Kidney capillary endothelial cell (primary cell): ENCODE results near the gene C3.
"Not testable (repeated sequence)": the region's sequence is repeated elsewhere in the genome, so short reads cannot be mapped to it uniquely, and the experiment has no call there.

Source experiments
- DNase-seq: peaks from one replicate; pipeline ENCODE4 v3.0.0-alpha.2; 2018; ENCODE audit warnings: low spot score

Gene C3

GRCh38 chr19:6720369-6721137 lies at the start of gene C3:
TSS of gene C3 (minus strand) at chr19:6720650. CDS start at chr19:6720589, 61 bp downstream.
- DNase-seq = no peak

- peak; percentile 16 for DNase-seq
Observed at GRCh38 chr19:6769006-6769619, 48.7 kb upstream of the C3 start.

- no peak for DNase-seq
Observed at GRCh38 chr19:6768236-6768785, 47.9 kb upstream of the C3 start.

GRCh38 chr19:6767357-6768235 lies 47.1 kb upstream of the C3 start, which contains the start of gene SH2D3A:
TSS of gene SH2D3A (minus strand) at chr19:6767435. CDS start at chr19:6763748, 3,687 bp downstream.
- no peak for DNase-seq

- no peak for DNase-seq
Observed at GRCh38 chr19:6767081-6767356, 46.6 kb upstream of the C3 start.

- no peak for DNase-seq
Observed at GRCh38 chr19:6766357-6767080, 46.1 kb upstream of the C3 start.

GRCh38 chr19:6765738-6766356 lies 45.4 kb upstream of the C3 start:
- DNase-seq = no peak

- DNase-seq = not testable (repeated sequence)
Observed at GRCh38 chr19:6762253-6762797, 41.9 kb upstream of the C3 start.

- no peak for DNase-seq
Observed at GRCh38 chr19:6761053-6761676, 40.7 kb upstream of the C3 start.

- no peak for DNase-seq
Observed at GRCh38 chr19:6760606-6761005, 40.2 kb upstream of the C3 start.

GRCh38 chr19:6754653-6755463 lies 34.4 kb upstream of the C3 start:
- DNase-seq = no peak

GRCh38 chr19:6754136-6754535 lies 33.7 kb upstream of the C3 start:
- DNase-seq = no peak

- peak; percentile 68 for DNase-seq
Observed at GRCh38 chr19:6753178-6754031, 33.0 kb upstream of the C3 start.

- no peak for DNase-seq
Observed at GRCh38 chr19:6752256-6753177, 32.1 kb upstream of the C3 start.

- DNase-seq = no peak
Observed at GRCh38 chr19:6751189-6751588, 30.7 kb upstream of the C3 start.

- no peak for DNase-seq
Observed at GRCh38 chr19:6750062-6750461, 29.6 kb upstream of the C3 start.

- not testable (repeated sequence) for DNase-seq
Observed at GRCh38 chr19:6748543-6748942, 28.1 kb upstream of the C3 start.

- no peak for DNase-seq
Observed at GRCh38 chr19:6745965-6746364, 25.5 kb upstream of the C3 start.
